GM23338 (cell line): ENCODE data around the gene BAG2. TPM values are rescaled to one million over a fixed set of nuclear protein-coding genes. Genes with fewer than 3 reads are reported as not detected.

Experiments used
- ATAC-seq: fragments of 200-7000 bp; cut with Tn5 transposase; 3 replicates; pipeline ENCODE4 v1.9.1; 2020
- DNase-seq: peaks from one replicate; pipeline ENCODE4 v3.0.0-alpha.2; 2015; ENCODE audit warnings: low spot score
- H2AFZ ChIP-seq: fragments of 200-600 bp; sonication (generic); 2 replicates; pipeline ENCODE4 v1.8.0; 2016; ENCODE audit warnings: antibody characterized with exemption, mild to moderate bottlenecking, moderate library complexity
- H3F3A ChIP-seq: fragments of 200-600 bp; sonication (generic); replicated peaks from 2 replicates; pipeline ENCODE4 v1.8.0; 2017; ENCODE audit warnings: antibody characterized with exemption, mixed run types, low read depth
- H3K27ac ChIP-seq: fragments of 200-600 bp; sonication (generic); 2 replicates; pipeline ENCODE4 v1.6.1; 2016; ENCODE audit warnings: low read depth
- H3K27me3 ChIP-seq: fragments of 200-600 bp; sonication (generic); 2 replicates; pipeline ENCODE4 v1.8.0; 2016; ENCODE audit warnings: mild to moderate bottlenecking, mixed run types, moderate library complexity; ENCODE audit not compliant: insufficient read depth
- H3K36me3 ChIP-seq: fragments of 200-600 bp; sonication (generic); 2 replicates; pipeline ENCODE4 v1.8.0; 2016; ENCODE audit warnings: mild to moderate bottlenecking; ENCODE audit not compliant: insufficient read depth
- H3K4me1 ChIP-seq: fragments of 200-600 bp; sonication (generic); 2 replicates; pipeline ENCODE4 v1.8.0; 2016; ENCODE audit warnings: mild to moderate bottlenecking, moderate library complexity; ENCODE audit not compliant: insufficient read depth
- H3K4me2 ChIP-seq: fragments of 200-600 bp; sonication (generic); 2 replicates; pipeline ENCODE4 v1.7.1; 2017; ENCODE audit warnings: mixed run types
- H3K4me3 ChIP-seq: fragments of 200-600 bp; sonication (generic); 2 replicates; pipeline ENCODE4 v1.6.1; 2016; ENCODE audit warnings: mixed run types
- H3K79me2 ChIP-seq: fragments of 200-600 bp; sonication (generic); replicated peaks from 2 replicates; pipeline ENCODE4 v1.8.0; 2017; ENCODE audit warnings: mild to moderate bottlenecking; ENCODE audit not compliant: insufficient read depth
- H3K9me2 ChIP-seq: fragments of 200-600 bp; sonication (generic); 2 replicates; pipeline ENCODE4 v1.8.0; 2017; ENCODE audit not compliant: insufficient read depth
- H4K20me1 ChIP-seq: fragments of 200-600 bp; sonication (generic); replicated peaks from 2 replicates; pipeline ENCODE4 v1.8.0; 2017; ENCODE audit warnings: mild to moderate bottlenecking; ENCODE audit not compliant: insufficient read depth
- H3K27ac Mint-ChIP-seq: 2 replicates; pipeline ENCODE4 v1.8.0; 2020; ENCODE audit warnings: inconsistent platforms, mild to moderate bottlenecking, moderate library complexity, mixed read lengths
- H3K27me3 Mint-ChIP-seq: 3 replicates; pipeline ENCODE4 v1.8.0; 2022; ENCODE audit warnings: low read depth, mild to moderate bottlenecking, moderate library complexity, mixed read lengths, inconsistent platforms; ENCODE audit not compliant: insufficient read depth, poor library complexity
- H3K36me3 Mint-ChIP-seq: 3 replicates; pipeline ENCODE4 v1.8.0; 2021; ENCODE audit warnings: low read depth, mild to moderate bottlenecking, inconsistent platforms, moderate library complexity, mixed read lengths
- H3K4me1 Mint-ChIP-seq: 3 replicates; pipeline ENCODE4 v1.8.0; 2020; ENCODE audit warnings: mild to moderate bottlenecking, inconsistent platforms, mixed read lengths
- H3K4me3 Mint-ChIP-seq: 3 replicates; pipeline ENCODE4 v1.8.0; 2021; ENCODE audit warnings: moderate library complexity, mild to moderate bottlenecking, inconsistent platforms, mixed read lengths
- H3K9me3 Mint-ChIP-seq: 3 replicates; pipeline ENCODE4 v1.8.0; 2020; ENCODE audit warnings: moderate library complexity, mild to moderate bottlenecking, inconsistent platforms, mixed read lengths
- CREB1 ChIP-seq: fragments of 250-450 bp; sonication (Bioruptor Pico); IDR thresholded peaks from 2 replicates; pipeline ENCODE4 v1.5.0; 2020; ENCODE audit warnings: low read depth, mild to moderate bottlenecking, moderate library complexity
- CTCF ChIP-seq, 2 experiments: fragments of 200-600 bp in 1 of 2; sonication (generic) in 1 of 2; conservative IDR thresholded peaks; 2 replicates each; pipeline versions ENCODE4 v1.5.1 to v1.6.1; 2016 to 2017; ENCODE audit warnings: antibody characterized with exemption in 2 of 2, low read depth in 2 of 2, mild to moderate bottlenecking in 2 of 2, moderate library complexity in 1 of 2
- ETS1 ChIP-seq: IDR thresholded peaks from 2 replicates; pipeline ENCODE4 v1.6.1; 2016; ENCODE audit warnings: antibody characterized with exemption
- EZH2 ChIP-seq: fragments of 200-600 bp; sonication (generic); IDR thresholded peaks from one replicate; pipeline ENCODE4 v1.8.0; 2017; ENCODE audit warnings: antibody characterized with exemption, mild to moderate bottlenecking, low read depth; ENCODE audit not compliant: unreplicated experiment
- EZH2phosphoT487 ChIP-seq: fragments of 200-600 bp; sonication (generic); IDR thresholded peaks from one replicate; pipeline ENCODE4 v1.8.1; 2018; ENCODE audit warnings: antibody characterized with exemption; ENCODE audit not compliant: unreplicated experiment
- JUNB ChIP-seq: IDR thresholded peaks from one replicate; pipeline ENCODE4 v1.6.1; 2016; ENCODE audit warnings: antibody characterized with exemption; ENCODE audit not compliant: unreplicated experiment
- NANOG ChIP-seq: IDR thresholded peaks from 2 replicates; pipeline ENCODE4 v1.6.1; 2016; ENCODE audit warnings: antibody characterized with exemption, borderline replicate concordance
- POLR2AphosphoS5 ChIP-seq: IDR thresholded peaks from 2 replicates; pipeline ENCODE4 v1.6.1; 2016; ENCODE audit warnings: antibody characterized with exemption, low read depth
- STAT1 ChIP-seq: IDR thresholded peaks from one replicate; pipeline ENCODE4 v1.6.1; 2016; ENCODE audit warnings: antibody characterized with exemption; ENCODE audit not compliant: unreplicated experiment
- ZNF114 ChIP-seq: fragments of 250-450 bp; sonication (Bioruptor Pico); IDR thresholded peaks from 2 replicates; pipeline ENCODE4 v1.5.0; 2020; ENCODE audit warnings: mild to moderate bottlenecking, moderate library complexity
- ZNF331 ChIP-seq: fragments of 250-450 bp; sonication (Bioruptor Pico); IDR thresholded peaks from 2 replicates; pipeline ENCODE4 v1.5.0; 2020; ENCODE audit warnings: low read depth, mild to moderate bottlenecking, moderate library complexity
- polyA plus RNA-seq: library from polyadenylated mRNA; unstranded; fragments of >200 nt; fragmentation: Nextera tagmentation; extraction: Ambion mirVana; gene quantifications from 2 replicates; pipeline ENCODE4 v1.2.1, GENCODE V29; 2016
- total RNA-seq: library from RNA; depleted of rRNA; stranded (reverse); fragments of >200 nt; shearing (Covaris generic); gene quantifications from 2 replicates; pipeline ENCODE4 v1.2.3, GENCODE V29; 2014
- TF ChIP-seq, protein P1 (sequence below): IDR thresholded peaks from one replicate; pipeline ENCODE4 v1.6.1; 2018; ENCODE audit warnings: antibody characterized with exemption; ENCODE audit not compliant: unreplicated experiment
- TF ChIP-seq, protein P2 (sequence below): fragments of 250-450 bp; sonication (Bioruptor Pico); IDR thresholded peaks from 2 replicates; pipeline ENCODE4 v1.5.0; 2020; ENCODE audit warnings: mild to moderate bottlenecking, moderate library complexity

The BAG2 gene
- total and polyA plus RNA-seq, 2 experiments from 2014 or later = 8.5 to 9.5 TPM

- Histone ChIP-seq H3K4me2 (no peak overlapping the region), H3K36me3 (no peaks in the 10 kb centered on the region), H3K4me1 (peaks cover 3% of the 10 kb centered on the region; the same call in 1 of the 2 replicates), H3F3A (no peaks in the 10 kb centered on the region), H4K20me1 (no peaks in the 10 kb centered on the region; the same call in 1 of the 2 replicates), H3K4me3 (no peak overlapping the region), H3K79me2 (peaks cover 17% of the 10 kb centered on the region), H3K27me3 (no peaks in the 10 kb centered on the region), H2AFZ (no peak overlapping the region), H3K27ac (no peak overlapping the region), H3K9me2 (no peaks in the 10 kb centered on the region)
- no peaks in the 10 kb centered on the region for H3K27me3 Mint-ChIP-seq
- H3K4me1 Mint-ChIP-seq = peaks cover 24% of the 10 kb centered on the region
- no peaks in the 10 kb centered on the region for H3K9me3 Mint-ChIP-seq
- no peaks in the 10 kb centered on the region; the same call in 2 of the 3 replicates for H3K36me3 Mint-ChIP-seq
- H3K4me3 Mint-ChIP-seq = no peak overlapping the region
- H3K27ac Mint-ChIP-seq = no peak overlapping the region
- DNase-seq = no peak
- TF ChIP-seq ZNF114 (CRISPR knock-in tag) (no peak), CREB1 (CRISPR knock-in tag) (no peak), JUNB (no peak), NANOG (no peak), ETS1 (no peak), ZNF331 (CRISPR knock-in tag) (no peak), EZH2phosphoT487 (no peak), EZH2 (no peak), CTCF (conservative IDR thresholded peaks at IDR 0.05; ENCODE audit: low read depth in 2 of 2) (no peak), POLR2AphosphoS5 (no peak), STAT1 (no peak)
- TF ChIP-seq, protein P1, sequence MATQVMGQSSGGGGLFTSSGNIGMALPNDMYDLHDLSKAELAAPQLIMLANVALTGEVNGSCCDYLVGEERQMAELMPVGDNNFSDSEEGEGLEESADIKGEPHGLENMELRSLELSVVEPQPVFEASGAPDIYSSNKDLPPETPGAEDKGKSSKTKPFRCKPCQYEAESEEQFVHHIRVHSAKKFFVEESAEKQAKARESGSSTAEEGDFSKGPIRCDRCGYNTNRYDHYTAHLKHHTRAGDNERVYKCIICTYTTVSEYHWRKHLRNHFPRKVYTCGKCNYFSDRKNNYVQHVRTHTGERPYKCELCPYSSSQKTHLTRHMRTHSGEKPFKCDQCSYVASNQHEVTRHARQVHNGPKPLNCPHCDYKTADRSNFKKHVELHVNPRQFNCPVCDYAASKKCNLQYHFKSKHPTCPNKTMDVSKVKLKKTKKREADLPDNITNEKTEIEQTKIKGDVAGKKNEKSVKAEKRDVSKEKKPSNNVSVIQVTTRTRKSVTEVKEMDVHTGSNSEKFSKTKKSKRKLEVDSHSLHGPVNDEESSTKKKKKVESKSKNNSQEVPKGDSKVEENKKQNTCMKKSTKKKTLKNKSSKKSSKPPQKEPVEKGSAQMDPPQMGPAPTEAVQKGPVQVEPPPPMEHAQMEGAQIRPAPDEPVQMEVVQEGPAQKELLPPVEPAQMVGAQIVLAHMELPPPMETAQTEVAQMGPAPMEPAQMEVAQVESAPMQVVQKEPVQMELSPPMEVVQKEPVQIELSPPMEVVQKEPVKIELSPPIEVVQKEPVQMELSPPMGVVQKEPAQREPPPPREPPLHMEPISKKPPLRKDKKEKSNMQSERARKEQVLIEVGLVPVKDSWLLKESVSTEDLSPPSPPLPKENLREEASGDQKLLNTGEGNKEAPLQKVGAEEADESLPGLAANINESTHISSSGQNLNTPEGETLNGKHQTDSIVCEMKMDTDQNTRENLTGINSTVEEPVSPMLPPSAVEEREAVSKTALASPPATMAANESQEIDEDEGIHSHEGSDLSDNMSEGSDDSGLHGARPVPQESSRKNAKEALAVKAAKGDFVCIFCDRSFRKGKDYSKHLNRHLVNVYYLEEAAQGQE = no peak
- TF ChIP-seq, protein P2, sequence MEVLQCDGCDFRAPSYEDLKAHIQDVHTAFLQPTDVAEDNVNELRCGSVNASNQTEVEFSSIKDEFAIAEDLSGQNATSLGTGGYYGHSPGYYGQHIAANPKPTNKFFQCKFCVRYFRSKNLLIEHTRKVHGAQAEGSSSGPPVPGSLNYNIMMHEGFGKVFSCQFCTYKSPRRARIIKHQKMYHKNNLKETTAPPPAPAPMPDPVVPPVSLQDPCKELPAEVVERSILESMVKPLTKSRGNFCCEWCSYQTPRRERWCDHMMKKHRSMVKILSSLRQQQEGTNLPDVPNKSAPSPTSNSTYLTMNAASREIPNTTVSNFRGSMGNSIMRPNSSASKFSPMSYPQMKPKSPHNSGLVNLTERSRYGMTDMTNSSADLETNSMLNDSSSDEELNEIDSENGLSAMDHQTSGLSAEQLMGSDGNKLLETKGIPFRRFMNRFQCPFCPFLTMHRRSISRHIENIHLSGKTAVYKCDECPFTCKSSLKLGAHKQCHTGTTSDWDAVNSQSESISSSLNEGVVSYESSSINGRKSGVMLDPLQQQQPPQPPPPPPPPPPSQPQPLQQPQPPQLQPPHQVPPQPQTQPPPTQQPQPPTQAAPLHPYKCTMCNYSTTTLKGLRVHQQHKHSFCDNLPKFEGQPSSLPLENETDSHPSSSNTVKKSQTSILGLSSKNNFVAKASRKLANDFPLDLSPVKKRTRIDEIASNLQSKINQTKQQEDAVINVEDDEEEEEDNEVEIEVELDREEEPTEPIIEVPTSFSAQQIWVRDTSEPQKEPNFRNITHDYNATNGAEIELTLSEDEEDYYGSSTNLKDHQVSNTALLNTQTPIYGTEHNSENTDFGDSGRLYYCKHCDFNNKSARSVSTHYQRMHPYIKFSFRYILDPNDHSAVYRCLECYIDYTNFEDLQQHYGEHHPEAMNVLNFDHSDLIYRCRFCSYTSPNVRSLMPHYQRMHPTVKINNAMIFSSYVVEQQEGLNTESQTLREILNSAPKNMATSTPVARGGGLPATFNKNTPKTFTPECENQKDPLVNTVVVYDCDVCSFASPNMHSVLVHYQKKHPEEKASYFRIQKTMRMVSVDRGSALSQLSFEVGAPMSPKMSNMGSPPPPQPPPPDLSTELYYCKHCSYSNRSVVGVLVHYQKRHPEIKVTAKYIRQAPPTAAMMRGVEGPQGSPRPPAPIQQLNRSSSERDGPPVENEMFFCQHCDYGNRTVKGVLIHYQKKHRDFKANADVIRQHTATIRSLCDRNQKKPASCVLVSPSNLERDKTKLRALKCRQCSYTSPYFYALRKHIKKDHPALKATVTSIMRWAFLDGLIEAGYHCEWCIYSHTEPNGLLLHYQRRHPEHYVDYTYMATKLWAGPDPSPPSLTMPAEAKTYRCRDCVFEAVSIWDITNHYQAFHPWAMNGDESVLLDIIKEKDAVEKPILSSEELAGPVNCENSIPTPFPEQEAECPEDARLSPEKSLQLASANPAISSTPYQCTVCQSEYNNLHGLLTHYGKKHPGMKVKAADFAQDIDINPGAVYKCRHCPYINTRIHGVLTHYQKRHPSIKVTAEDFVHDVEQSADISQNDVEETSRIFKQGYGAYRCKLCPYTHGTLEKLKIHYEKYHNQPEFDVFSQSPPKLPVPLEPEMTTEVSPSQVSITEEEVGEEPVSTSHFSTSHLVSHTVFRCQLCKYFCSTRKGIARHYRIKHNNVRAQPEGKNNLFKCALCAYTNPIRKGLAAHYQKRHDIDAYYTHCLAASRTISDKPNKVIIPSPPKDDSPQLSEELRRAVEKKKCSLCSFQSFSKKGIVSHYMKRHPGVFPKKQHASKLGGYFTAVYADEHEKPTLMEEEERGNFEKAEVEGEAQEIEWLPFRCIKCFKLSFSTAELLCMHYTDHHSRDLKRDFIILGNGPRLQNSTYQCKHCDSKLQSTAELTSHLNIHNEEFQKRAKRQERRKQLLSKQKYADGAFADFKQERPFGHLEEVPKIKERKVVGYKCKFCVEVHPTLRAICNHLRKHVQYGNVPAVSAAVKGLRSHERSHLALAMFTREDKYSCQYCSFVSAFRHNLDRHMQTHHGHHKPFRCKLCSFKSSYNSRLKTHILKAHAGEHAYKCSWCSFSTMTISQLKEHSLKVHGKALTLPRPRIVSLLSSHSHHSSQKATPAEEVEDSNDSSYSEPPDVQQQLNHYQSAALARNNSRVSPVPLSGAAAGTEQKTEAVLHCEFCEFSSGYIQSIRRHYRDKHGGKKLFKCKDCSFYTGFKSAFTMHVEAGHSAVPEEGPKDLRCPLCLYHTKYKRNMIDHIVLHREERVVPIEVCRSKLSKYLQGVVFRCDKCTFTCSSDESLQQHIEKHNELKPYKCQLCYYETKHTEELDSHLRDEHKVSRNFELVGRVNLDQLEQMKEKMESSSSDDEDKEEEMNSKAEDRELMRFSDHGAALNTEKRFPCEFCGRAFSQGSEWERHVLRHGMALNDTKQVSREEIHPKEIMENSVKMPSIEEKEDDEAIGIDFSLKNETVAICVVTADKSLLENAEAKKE (CRISPR knock-in tag) = no peak
- ATAC-seq = no peak
These were observed 29.6 kb downstream of the BAG2 start for GRCh38 chr6:57201718-57202117.
